HG03103 (cell line): ENCODE results near the gene SLC6A2.
"Not testable (repeated sequence)": the region's sequence is repeated elsewhere in the genome, so short reads cannot be mapped to it uniquely, and the experiment has no call there.

Source experiments
- ATAC-seq: cut with Tn5 transposase; IDR thresholded peaks from one replicate; pipeline ENCODE4 v1.9.1; 2021; ENCODE audit warnings: low read depth; ENCODE audit not compliant: unreplicated experiment

SLC6A2 gene

DNA sequence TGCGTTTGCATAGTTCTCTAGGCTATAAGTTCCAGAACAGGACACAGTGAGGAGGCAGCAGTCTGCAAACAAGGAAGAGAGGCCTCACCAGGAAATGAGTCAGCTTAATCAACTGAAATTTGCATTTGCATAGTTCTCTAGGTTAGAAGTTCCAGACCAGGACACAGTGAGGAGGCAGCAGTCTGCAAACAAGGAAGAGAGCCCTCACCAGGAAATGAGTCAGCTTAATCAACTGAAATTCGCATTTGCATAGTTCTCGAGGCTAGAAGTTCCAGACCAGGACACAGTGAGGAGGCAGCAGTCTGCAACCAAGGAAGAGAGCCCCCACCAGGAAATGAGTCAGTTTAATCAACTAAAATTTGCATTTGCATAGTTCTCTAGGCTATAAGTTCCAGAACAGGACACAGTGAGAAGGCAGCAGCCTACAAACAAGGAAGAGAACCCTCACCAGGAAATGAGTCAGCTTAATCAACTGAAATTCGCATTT is 97.4 kb downstream of the SLC6A2 start:
- ATAC-seq = not testable (repeated sequence)
